ENCODE results near the gene PAXIP1.

- no peak for TF ChIP-seq EZH2phosphoT487 (IDR thresholded peaks at IDR 0.05; ENCODE audit: low read length)
- TF ChIP-seq, protein P1, sequence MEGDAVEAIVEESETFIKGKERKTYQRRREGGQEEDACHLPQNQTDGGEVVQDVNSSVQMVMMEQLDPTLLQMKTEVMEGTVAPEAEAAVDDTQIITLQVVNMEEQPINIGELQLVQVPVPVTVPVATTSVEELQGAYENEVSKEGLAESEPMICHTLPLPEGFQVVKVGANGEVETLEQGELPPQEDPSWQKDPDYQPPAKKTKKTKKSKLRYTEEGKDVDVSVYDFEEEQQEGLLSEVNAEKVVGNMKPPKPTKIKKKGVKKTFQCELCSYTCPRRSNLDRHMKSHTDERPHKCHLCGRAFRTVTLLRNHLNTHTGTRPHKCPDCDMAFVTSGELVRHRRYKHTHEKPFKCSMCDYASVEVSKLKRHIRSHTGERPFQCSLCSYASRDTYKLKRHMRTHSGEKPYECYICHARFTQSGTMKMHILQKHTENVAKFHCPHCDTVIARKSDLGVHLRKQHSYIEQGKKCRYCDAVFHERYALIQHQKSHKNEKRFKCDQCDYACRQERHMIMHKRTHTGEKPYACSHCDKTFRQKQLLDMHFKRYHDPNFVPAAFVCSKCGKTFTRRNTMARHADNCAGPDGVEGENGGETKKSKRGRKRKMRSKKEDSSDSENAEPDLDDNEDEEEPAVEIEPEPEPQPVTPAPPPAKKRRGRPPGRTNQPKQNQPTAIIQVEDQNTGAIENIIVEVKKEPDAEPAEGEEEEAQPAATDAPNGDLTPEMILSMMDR (IDR thresholded peaks at IDR 0.05; ENCODE audit: low read length): no peak
These were observed 92.8 kb downstream of the PAXIP1 start for GRCh38 chr7:154910125-154910524.

All from MM.1S (cell line).